Left ventricle myocardium inferior (tissue), 1 donor: ENCODE measurements around the gene EFNA5. TPM values are rescaled to one million over a fixed set of nuclear protein-coding genes. Genes with fewer than 3 reads are reported as not detected.

Experiments
- DNase-seq: peaks from one replicate; pipeline ENCODE4 v3.0.0-alpha.2; 2020
- H3K27ac ChIP-seq: fragments of 200-600 bp; replicated peaks from 2 replicates; pipeline ENCODE4 v1.8.0; 2021
- H3K27me3 ChIP-seq: fragments of 200-600 bp; 2 replicates; pipeline ENCODE4 v1.8.0; 2021; ENCODE audit warnings: low read depth
- H3K36me3 ChIP-seq: fragments of 200-600 bp; 2 replicates; pipeline ENCODE4 v1.8.0; 2021
- H3K4me1 ChIP-seq: fragments of 200-600 bp; 2 replicates; pipeline ENCODE4 v1.8.0; 2021
- H3K4me3 ChIP-seq: fragments of 200-600 bp; 2 replicates; pipeline ENCODE4 v1.8.0; 2021; ENCODE audit warnings: mild to moderate bottlenecking, moderate library complexity
- H3K9me3 ChIP-seq: fragments of 200-600 bp; replicated peaks from 2 replicates; pipeline ENCODE4 v1.8.0; 2021
- CTCF ChIP-seq: fragments of 200-600 bp; IDR thresholded peaks from 2 replicates; pipeline ENCODE4 v1.8.0; 2021; ENCODE audit warnings: antibody characterized with exemption, mild to moderate bottlenecking, borderline replicate concordance
- intact Hi-C: fragments of 100-400 bp; cut with micrococcal nuclease; formaldehyde crosslinking; loops from one replicate; pipeline ENCODE4 v1.11.0; 2022
- total RNA-seq: library from RNA; stranded (reverse); fragmentation: NEBNext Ultra II Directional; extraction: Animal tissue kit (Norgen Biotek cat#: 25700); gene quantifications from one replicate; pipeline ENCODE4 v1.2.1, GENCODE V29; 2021
- donor health status: DM: no; HTN: yes; CAD: no; lungs with severe emphysema.

EFNA5 gene
- total RNA-seq, 1 donor from 2014 or later, result 28.2 TPM

- no peak overlapping the region for H3K4me3 ChIP-seq
- no peak for DNase-seq
- H3K4me1 ChIP-seq, result peaks cover 37% of the 10 kb centered on the region
- H3K27me3 ChIP-seq, result no peaks in the 10 kb centered on the region
- intact Hi-C loops, result no loop called here
- no peaks in the 10 kb centered on the region for H3K36me3 ChIP-seq
- H3K27ac ChIP-seq, result no peak overlapping the region
- H3K9me3 ChIP-seq, result no peaks in the 10 kb centered on the region
- no peak for TF ChIP-seq CTCF
Observed at GRCh38 chr5:107391787-107392186, 278.9 kb downstream of the EFNA5 start.

- peak overlapping the region; percentile 73 for H3K27ac ChIP-seq
- no peaks in the 10 kb centered on the region for H3K36me3 ChIP-seq
- H3K9me3 ChIP-seq, result no peaks in the 10 kb centered on the region
- H3K27me3 ChIP-seq, result no peaks in the 10 kb centered on the region
- no peak overlapping the region for H3K4me3 ChIP-seq
- no peak for TF ChIP-seq CTCF
- no peak for DNase-seq
- peaks cover 29% of the 10 kb centered on the region for H3K4me1 ChIP-seq
- intact Hi-C loops, result no loop called here
Observed at GRCh38 chr5:107389775-107390148, 281.0 kb downstream of the EFNA5 start.

- H3K4me3 ChIP-seq, result no peak overlapping the region
- H3K9me3 ChIP-seq, result no peaks in the 10 kb centered on the region
- peak overlapping the region; percentile 73 for H3K27ac ChIP-seq
- no peaks in the 10 kb centered on the region for H3K36me3 ChIP-seq
- no peaks in the 10 kb centered on the region for H3K27me3 ChIP-seq
- no peak for DNase-seq
- peak; percentile 33 for TF ChIP-seq CTCF
- peaks cover 29% of the 10 kb centered on the region for H3K4me1 ChIP-seq
- intact Hi-C loops, result no loop called here
Observed at GRCh38 chr5:107389130-107389774, 281.5 kb downstream of the EFNA5 start.

GRCh38 chr5:107388141-107388861, 282.4 kb downstream of the EFNA5 start:
- no peak for TF ChIP-seq CTCF
- DNase-seq, result no peak
- Histone ChIP-seq H3K4me3 (no peak overlapping the region), H3K4me1 (peaks cover 29% of the 10 kb centered on the region), H3K27me3 (no peaks in the 10 kb centered on the region), H3K27ac (peak overlapping the region; percentile 73), H3K36me3 (no peaks in the 10 kb centered on the region), H3K9me3 (no peaks in the 10 kb centered on the region)
- intact Hi-C loops, result no loop called here

GRCh38 chr5:107387526-107388140, 283.1 kb downstream of the EFNA5 start:
- Histone ChIP-seq H3K4me3 (no peak overlapping the region), H3K4me1 (peaks cover 29% of the 10 kb centered on the region), H3K36me3 (no peaks in the 10 kb centered on the region), H3K27ac (peak overlapping the region; percentile 73), H3K9me3 (no peaks in the 10 kb centered on the region), H3K27me3 (no peaks in the 10 kb centered on the region)
- no peak for TF ChIP-seq CTCF
- intact Hi-C loops, result no loop called here
- no peak for DNase-seq
